ENCODE results near the gene PRKCE.

DNA sequence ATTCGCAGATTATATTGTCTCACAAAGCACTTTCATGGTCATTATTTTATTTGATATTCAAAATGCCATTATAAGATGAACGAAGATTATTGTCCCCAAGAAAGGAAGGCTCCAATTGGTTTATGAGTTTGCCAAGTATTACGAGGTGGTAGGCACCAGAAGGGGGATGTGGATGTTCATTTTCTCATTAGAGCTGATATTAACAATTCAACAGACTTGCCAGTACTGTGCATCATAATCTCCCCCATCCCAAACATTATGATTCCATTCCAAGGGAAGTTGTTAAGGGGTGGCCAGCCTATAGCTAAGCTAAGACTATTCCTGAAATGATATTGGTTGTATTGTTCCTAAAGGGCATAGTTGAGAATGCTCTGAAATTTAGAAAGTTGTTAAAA, 257.7 kb downstream of the PRKCE start:
- TF ChIP-seq ZNF274 (IDR thresholded peaks at IDR 0.05; ENCODE audit: low read depth, low read length) (no peak), SUZ12 (IDR thresholded peaks at IDR 0.05; ENCODE audit: extremely low read depth, insufficient read depth, insufficient read length) (no peak)

All from NT2/D1 (cell line).